ENCODE measurements around the gene ELAVL1. TPM values are rescaled to one million over a fixed set of nuclear protein-coding genes. Genes with fewer than 3 reads are reported as not detected.
A peak's percentile ranks its signal among the peaks of the same experiment; 100 is the strongest.

Gene ELAVL1
- 108 TPM in 2 replicates for total RNA-seq (ENCODE audit: low replicate concordance)

- H3K4me3 Mint-ChIP-seq, result peak within 1 kb of the TSS; percentile 100
These were observed at the start of gene ELAVL1 for GRCh38 chr19:8005534-8006256. TSS of gene ELAVL1 (minus strand) at chr19:8005641. CDS start at chr19:7991815, 13,826 bp downstream.

GRCh38 chr19:8054169-8054568 lies 48.7 kb upstream of the ELAVL1 start:
- Histone ChIP-seq H2AFZ (replicated peaks) (no peak overlapping the region), H3K4me3 (no peak overlapping the region), H3K4me1 (peaks cover 26% of the 10 kb centered on the region), H3F3A (ENCODE audit: low read depth) (peaks cover 35% of the 10 kb centered on the region), H3K9me3 (ENCODE audit: low read depth) (no peaks in the 10 kb centered on the region), H3K27me3 (peaks cover 12% of the 10 kb centered on the region), H3K79me2 (ENCODE audit: low read depth) (no peaks in the 10 kb centered on the region), H4K20me1 (ENCODE audit: low read depth) (no peaks in the 10 kb centered on the region), H3K27ac (no peak overlapping the region), H3K4me2 (peak overlapping the region; percentile 18), H3K36me3 (no peaks in the 10 kb centered on the region), H3K9ac (no peak overlapping the region)
- peak; percentile 13 for DNase-seq (ENCODE audit: low spot score)
- Mint-ChIP-seq H3K4me3 (no peak overlapping the region), H3K27me3 (ENCODE audit: insufficient read depth, low read depth) (peaks cover 5% of the 10 kb centered on the region), H3K27ac (no peak overlapping the region), H3K9me3 (no peaks in the 10 kb centered on the region), H3K36me3 (no peaks in the 10 kb centered on the region), H3K4me1 (peaks cover 9% of the 10 kb centered on the region)
- TF ChIP-seq CTCF (IDR thresholded peaks at IDR 0.05), result no peak
- no peak for TF ChIP-seq EZH2 (IDR thresholded peaks at IDR 0.05)
- no peak for TF ChIP-seq EZH2phosphoT487 (IDR thresholded peaks at IDR 0.05)

More at GRCh38 chr19:8005534-8006256, at the start of gene ELAVL1:
- H3K4me1 Mint-ChIP-seq, result peaks cover 31% of the 10 kb centered on the region
- DNase-seq (ENCODE audit: low spot score), result peak; percentile 98
- TF ChIP-seq EZH2phosphoT487 (IDR thresholded peaks at IDR 0.05) (no peak), EZH2 (IDR thresholded peaks at IDR 0.05) (no peak), CTCF (IDR thresholded peaks at IDR 0.05) (no peak)
- H3K36me3 ChIP-seq, result no peaks in the 10 kb centered on the region
- H3K36me3 Mint-ChIP-seq, result peaks cover 10% of the 10 kb centered on the region
- peak within 1 kb of the TSS; percentile 98 for H3K4me3 ChIP-seq
- H4K20me1 ChIP-seq (ENCODE audit: low read depth), result peaks cover 42% of the 10 kb centered on the region
- peak within 1 kb of the TSS; percentile 94 for H3K4me2 ChIP-seq
- H3K4me1 ChIP-seq, result peaks cover 27% of the 10 kb centered on the region
- H3K9me3 Mint-ChIP-seq, result no peaks in the 10 kb centered on the region
- no peaks in the 10 kb centered on the region for H3K27me3 ChIP-seq
- H3K9me3 ChIP-seq (ENCODE audit: low read depth), result no peaks in the 10 kb centered on the region
- H3K9ac ChIP-seq, result peak within 1 kb of the TSS; percentile 92
- peak within 1 kb of the TSS; percentile 77 for H2AFZ ChIP-seq (replicated peaks)
- peak within 1 kb of the TSS; percentile 81 for H3K27ac ChIP-seq
- H3K27ac Mint-ChIP-seq, result peak within 1 kb of the TSS; percentile 99
- H3K79me2 ChIP-seq (ENCODE audit: low read depth), result peaks cover 67% of the 10 kb centered on the region
- peaks cover 45% of the 10 kb centered on the region for H3F3A ChIP-seq (ENCODE audit: low read depth)
- H3K27me3 Mint-ChIP-seq (ENCODE audit: insufficient read depth, low read depth), result peaks cover 6% of the 10 kb centered on the region

- peaks cover 14% of the 10 kb centered on the region for H3K27me3 Mint-ChIP-seq (ENCODE audit: insufficient read depth, low read depth)
- Histone ChIP-seq H3K27ac (no peak within 1 kb of the TSS), H3K9ac (no peak within 1 kb of the TSS), H3K27me3 (peaks cover 24% of the 10 kb centered on the region), H3K4me1 (peaks cover 26% of the 10 kb centered on the region), H3F3A (ENCODE audit: low read depth) (peaks cover 27% of the 10 kb centered on the region), H2AFZ (replicated peaks) (no peak within 1 kb of the TSS), H3K4me3 (no peak within 1 kb of the TSS), H3K9me3 (ENCODE audit: low read depth) (no peaks in the 10 kb centered on the region), H4K20me1 (ENCODE audit: low read depth) (no peaks in the 10 kb centered on the region), H3K36me3 (no peaks in the 10 kb centered on the region), H3K79me2 (ENCODE audit: low read depth) (no peaks in the 10 kb centered on the region), H3K4me2 (peak within 1 kb of the TSS; percentile 49)
- no peaks in the 10 kb centered on the region for H3K9me3 Mint-ChIP-seq
- no peak for DNase-seq (ENCODE audit: low spot score)
- H3K36me3 Mint-ChIP-seq, result no peaks in the 10 kb centered on the region
- TF ChIP-seq CTCF (IDR thresholded peaks at IDR 0.05) (no peak), EZH2phosphoT487 (IDR thresholded peaks at IDR 0.05) (no peak), EZH2 (IDR thresholded peaks at IDR 0.05) (no peak)
- H3K27ac Mint-ChIP-seq, result no peak within 1 kb of the TSS
- peaks cover 10% of the 10 kb centered on the region for H3K4me1 Mint-ChIP-seq
- no peak within 1 kb of the TSS for H3K4me3 Mint-ChIP-seq
These were observed 47.0 kb upstream of the ELAVL1 start, which contains the start of gene CCL25 for GRCh38 chr19:8052464-8052859. TSS of gene CCL25 (plus strand) at chr19:8052760. CDS start at chr19:8053050, 290 bp downstream.

Measured in neural progenitor cell (in vitro differentiated cells).